Esophagus muscularis mucosa (tissue), 4 donors: ENCODE results near the gene DDX39B.

ENCODE experiments used
- CTCF ChIP-seq, 3 experiments: fragments of 200-600 bp in 2 of 3; fragments of 450-650 bp in 1 of 3; sonication (generic) in 2 of 3; IDR thresholded peaks; one replicate each; pipeline ENCODE4 v1.5.1; 2017 to 2019; ENCODE audit warnings: antibody characterized with exemption in 3 of 3, mild to moderate bottlenecking in 2 of 3, moderate library complexity in 1 of 3
- EP300 ChIP-seq: sonication (generic); formaldehyde crosslinking; IDR thresholded peaks from one replicate; pipeline ENCODE4 v1.6.1; 2017; ENCODE audit warnings: antibody characterized with exemption
- POLR2A ChIP-seq: fragments of 450-650 bp; IDR thresholded peaks from one replicate; pipeline ENCODE4 v1.6.1; 2017; ENCODE audit warnings: antibody characterized with exemption, moderate library complexity, mild to moderate bottlenecking, low read depth
- POLR2AphosphoS5 ChIP-seq, 2 donors: sonication (generic); formaldehyde crosslinking; IDR thresholded peaks; one replicate each; pipeline ENCODE4 v1.6.1; 2017; ENCODE audit warnings: antibody characterized with exemption in 2 of 2

DNA sequence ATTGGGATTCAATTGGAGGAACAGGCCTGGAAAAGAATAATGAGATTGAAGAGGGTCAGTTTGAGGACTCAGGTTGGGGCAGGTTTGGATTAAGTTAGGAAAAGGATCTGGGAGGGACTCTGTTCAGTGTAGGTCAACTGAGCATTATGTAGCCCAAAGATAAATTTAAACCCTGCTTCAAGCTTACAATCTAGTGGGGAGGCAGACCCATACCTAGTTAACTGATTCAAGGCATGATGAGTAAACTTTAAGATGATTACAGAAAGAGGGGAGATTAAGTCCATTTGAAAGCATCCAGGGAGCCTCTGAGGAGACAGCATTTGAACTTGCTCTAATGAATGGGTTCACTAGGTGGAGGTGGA lies 18.9 kb upstream of the DDX39B start:
- TF ChIP-seq CTCF (IDR thresholded peaks at IDR 0.05) (no peak), EP300 (no peak), POLR2AphosphoS5 (IDR thresholded peaks at IDR 0.05) (no peak), POLR2A (no peak)
